H9 (cell line): ENCODE data around the gene LRRC8A. TPM values are rescaled to one million over a fixed set of nuclear protein-coding genes. Genes with fewer than 3 reads are reported as not detected.

Experiments used
- DNase-seq: peaks from one replicate; pipeline ENCODE4 v3.0.0-alpha.2; 2017
- H2AFZ ChIP-seq: one replicate; pipeline ENCODE4 v1.6.1; 2013; ENCODE audit warnings: mild to moderate bottlenecking, low read length, control low read depth, moderate library complexity
- H2AK5ac ChIP-seq: 2 replicates; pipeline ENCODE4 v1.6.1; 2013; ENCODE audit warnings: low read length, control low read depth, mixed read lengths; ENCODE audit not compliant: insufficient read length
- H2BK120ac ChIP-seq: one replicate; pipeline ENCODE4 v1.6.1; 2013; ENCODE audit warnings: low read depth, mild to moderate bottlenecking, low read length, control low read depth, inconsistent platforms; ENCODE audit not compliant: poor library complexity, severe bottlenecking
- H2BK12ac ChIP-seq: 2 replicates; pipeline ENCODE4 v1.6.1; 2013; ENCODE audit warnings: low read length, control low read depth, mixed read lengths, low read depth; ENCODE audit not compliant: insufficient read length
- H2BK15ac ChIP-seq: 2 replicates; pipeline ENCODE4 v1.6.1; 2013; ENCODE audit warnings: low read depth, low read length, control low read depth
- H2BK20ac ChIP-seq: one replicate; pipeline ENCODE4 v1.6.1; 2013; ENCODE audit warnings: low read depth, mild to moderate bottlenecking, low read length, control low read depth, inconsistent platforms; ENCODE audit not compliant: poor library complexity, severe bottlenecking
- H2BK5ac ChIP-seq: 2 replicates; pipeline ENCODE4 v1.6.1; 2013; ENCODE audit warnings: low read length, control low read depth, mixed read lengths; ENCODE audit not compliant: insufficient read length
- H3K14ac ChIP-seq: 2 replicates; pipeline ENCODE4 v1.6.1; 2013; ENCODE audit warnings: low read length, control low read depth; ENCODE audit not compliant: insufficient read depth
- H3K18ac ChIP-seq: 2 replicates; pipeline ENCODE4 v1.6.1; 2013; ENCODE audit warnings: low read depth, mild to moderate bottlenecking, mixed read lengths, low read length, control low read depth; ENCODE audit not compliant: insufficient read length
- H3K23ac ChIP-seq: 2 replicates; pipeline ENCODE4 v1.6.1; 2013; ENCODE audit warnings: low read length, control low read depth, mixed read lengths, low read depth; ENCODE audit not compliant: insufficient read length
- H3K23me2 ChIP-seq: 2 replicates; pipeline ENCODE4 v1.6.1; 2013; ENCODE audit warnings: low read depth, mild to moderate bottlenecking, mixed read lengths, low read length, control low read depth; ENCODE audit not compliant: insufficient read length, poor library complexity, severe bottlenecking
- H3K27ac ChIP-seq: 2 replicates; pipeline ENCODE4 v1.5.1; 2013; ENCODE audit warnings: low read length, control low read depth, mixed read lengths, low read depth; ENCODE audit not compliant: insufficient read length
- H3K27me3 ChIP-seq: 2 replicates; pipeline ENCODE4 v1.6.1; 2013; ENCODE audit warnings: low read length, control low read depth, inconsistent platforms; ENCODE audit not compliant: insufficient read depth
- H3K4ac ChIP-seq: 2 replicates; pipeline ENCODE4 v1.6.1; 2013; ENCODE audit warnings: low read depth, mild to moderate bottlenecking, control low read depth, inconsistent platforms, low read length, moderate library complexity
- H3K4me1 ChIP-seq: 2 replicates; pipeline ENCODE4 v1.6.1; 2013; ENCODE audit warnings: low read length, control low read depth, inconsistent platforms; ENCODE audit not compliant: insufficient read depth
- H3K4me2 ChIP-seq: 2 replicates; pipeline ENCODE4 v1.6.1; 2013; ENCODE audit warnings: low read length, control low read depth, mixed read lengths; ENCODE audit not compliant: insufficient read length, insufficient read depth
- H3K56ac ChIP-seq: 2 replicates; pipeline ENCODE4 v1.6.1; 2013; ENCODE audit warnings: low read depth, mild to moderate bottlenecking, mixed read lengths, low read length, control low read depth; ENCODE audit not compliant: insufficient read length
- H3K79me1 ChIP-seq: 2 replicates; pipeline ENCODE4 v1.6.1; 2013; ENCODE audit warnings: low read depth, mild to moderate bottlenecking, moderate library complexity, low read length, control low read depth, inconsistent platforms; ENCODE audit not compliant: insufficient read depth, poor library complexity, severe bottlenecking
- H3K79me2 ChIP-seq: 2 replicates; pipeline ENCODE4 v1.6.1; 2013; ENCODE audit warnings: low read length, control low read depth, inconsistent platforms; ENCODE audit not compliant: insufficient read depth
- H3K9ac ChIP-seq: 2 replicates; pipeline ENCODE4 v1.6.1; 2013; ENCODE audit warnings: low read length, control low read depth, mixed read lengths; ENCODE audit not compliant: insufficient read length; ENCODE audit errors: extremely low read depth
- H3K9me3 ChIP-seq: one replicate; pipeline ENCODE4 v1.6.1; 2013; ENCODE audit warnings: low read depth, low read length, inconsistent platforms; ENCODE audit not compliant: control insufficient read depth
- H3T11ph ChIP-seq: one replicate; pipeline ENCODE4 v1.6.1; 2013; ENCODE audit warnings: mild to moderate bottlenecking, low read length, control low read depth, inconsistent platforms
- H4K20me1 ChIP-seq: one replicate; pipeline ENCODE4 v1.6.1; 2013; ENCODE audit not compliant: control insufficient read depth, insufficient read length, insufficient read depth
- H4K5ac ChIP-seq: 2 replicates; pipeline ENCODE4 v1.6.1; 2013; ENCODE audit warnings: low read depth, mild to moderate bottlenecking, mixed read lengths, low read length, control low read depth; ENCODE audit not compliant: insufficient read length
- H4K8ac ChIP-seq: replicated peaks from 2 replicates; pipeline ENCODE4 v1.6.1; 2013; ENCODE audit warnings: low read length, control low read depth, mixed read lengths, low read depth; ENCODE audit not compliant: insufficient read length
- H4K91ac ChIP-seq: 2 replicates; pipeline ENCODE4 v1.6.1; 2013; ENCODE audit warnings: low read depth, mild to moderate bottlenecking, moderate library complexity, mixed read lengths, low read length, control low read depth; ENCODE audit not compliant: insufficient read length
- H3K27ac Mint-ChIP-seq, 3 experiments: 2 replicates in 2 of 3; 3 replicates in 1 of 3; pipeline ENCODE4 v1.8.0; 2020 to 2021; ENCODE audit warnings: mixed read lengths in 3 of 3, mild to moderate bottlenecking in 1 of 3, moderate library complexity in 1 of 3
- H3K27me3 Mint-ChIP-seq: 2 replicates; pipeline ENCODE4 v1.8.0; 2021; ENCODE audit warnings: low read depth, mild to moderate bottlenecking, moderate library complexity, mixed read lengths
- H3K36me3 Mint-ChIP-seq, 3 experiments: 2 replicates in 2 of 3; 3 replicates in 1 of 3; pipeline ENCODE4 v1.8.0; 2020 to 2021; ENCODE audit warnings: low read depth in 3 of 3, mixed read lengths in 3 of 3; ENCODE audit not compliant: insufficient read depth in 1 of 3
- H3K4me1 Mint-ChIP-seq, 2 experiments: 2 replicates each; pipeline ENCODE4 v1.8.0; 2020; ENCODE audit warnings: mixed read lengths in 2 of 2
- H3K4me3 Mint-ChIP-seq, 2 experiments: 2 replicates in 1 of 2; 3 replicates in 1 of 2; pipeline ENCODE4 v1.8.0; 2020 to 2021; ENCODE audit warnings: mild to moderate bottlenecking in 2 of 2, mixed read lengths in 2 of 2, moderate library complexity in 1 of 2
- H3K9me3 Mint-ChIP-seq, 2 experiments: 2 replicates in 1 of 2; 3 replicates in 1 of 2; pipeline ENCODE4 v1.8.0; 2020; ENCODE audit warnings: mild to moderate bottlenecking in 2 of 2, mixed read lengths in 2 of 2, moderate library complexity in 1 of 2
- CTCF ChIP-seq: fragments of 200-600 bp; sonication (generic); conservative IDR thresholded peaks from 3 replicates; pipeline ENCODE4 v1.8.0; 2021; ENCODE audit warnings: antibody characterized with exemption, mild to moderate bottlenecking
- WGBS: extraction: QIAGEN DNeasy Blood & Tissue Kit; methylation state at CpG from one replicate; pipeline ENCODE4 v1.1.7; 2013; ENCODE audit warnings: missing lambda C conversion rate, low lambda C conversion rate, mixed read lengths; ENCODE audit not compliant: insufficient read length; ENCODE audit errors: extremely low coverage; 5-methylcytosine and 5-hydroxymethylcytosine counted together
- total RNA-seq: library from RNA; stranded (reverse); gene quantifications from 2 replicates; pipeline ENCODE4 v1.2.1, GENCODE V29; 2021

Gene LRRC8A
- total RNA-seq, 1 experiment from 2014 or later, result 76.0 TPM

GRCh38 chr9:128838338-128838737 lies 43.6 kb upstream of the LRRC8A start:
- Mint-ChIP-seq H3K4me1 (no peaks in the 10 kb centered on the region), H3K27me3 (no peaks in the 10 kb centered on the region), H3K36me3 (peaks cover 17 to 32% (median 18%) of the 10 kb centered on the region in 3 experiments; a peak in 6 of 7 replicates), H3K9me3 (no peaks in the 10 kb centered on the region; a peak in 1 of 5 replicates), H3K27ac (no peak overlapping the region), H3K4me3 (no peak overlapping the region)
- Histone ChIP-seq H3K23me2 (no peaks in the 10 kb centered on the region), H3K4ac (no peak overlapping the region), H4K91ac (no peak overlapping the region), H2BK15ac (no peak overlapping the region), H3K4me1 (no peaks in the 10 kb centered on the region), H3K23ac (no peak overlapping the region), H3K27ac (no peak overlapping the region), H3K27me3 (no peaks in the 10 kb centered on the region), H4K20me1 (no peaks in the 10 kb centered on the region), H2BK120ac (no peak overlapping the region), H3K9ac (no peak overlapping the region), H3K4me2 (no peak overlapping the region), H3K56ac (no peak overlapping the region), H4K8ac (no peak overlapping the region), H3K79me2 (no peaks in the 10 kb centered on the region), H2AK5ac (no peak overlapping the region), H2BK12ac (no peak overlapping the region), H3K9me3 (no peaks in the 10 kb centered on the region), H3K18ac (no peak overlapping the region), H2BK20ac (no peak overlapping the region), H2AFZ (no peak overlapping the region), H3T11ph (no peak overlapping the region), H3K14ac (no peak overlapping the region), H3K79me1 (no peaks in the 10 kb centered on the region), H4K5ac (no peak overlapping the region), H2BK5ac (no peak overlapping the region)
- TF ChIP-seq CTCF, result no peak
- WGBS, result no CpG with 5 or more reads among the region's 3 CpGs
- DNase-seq, result no peak
